Measurements from ENCODE around the gene PLA2G6.

- TF ChIP-seq, protein P1, sequence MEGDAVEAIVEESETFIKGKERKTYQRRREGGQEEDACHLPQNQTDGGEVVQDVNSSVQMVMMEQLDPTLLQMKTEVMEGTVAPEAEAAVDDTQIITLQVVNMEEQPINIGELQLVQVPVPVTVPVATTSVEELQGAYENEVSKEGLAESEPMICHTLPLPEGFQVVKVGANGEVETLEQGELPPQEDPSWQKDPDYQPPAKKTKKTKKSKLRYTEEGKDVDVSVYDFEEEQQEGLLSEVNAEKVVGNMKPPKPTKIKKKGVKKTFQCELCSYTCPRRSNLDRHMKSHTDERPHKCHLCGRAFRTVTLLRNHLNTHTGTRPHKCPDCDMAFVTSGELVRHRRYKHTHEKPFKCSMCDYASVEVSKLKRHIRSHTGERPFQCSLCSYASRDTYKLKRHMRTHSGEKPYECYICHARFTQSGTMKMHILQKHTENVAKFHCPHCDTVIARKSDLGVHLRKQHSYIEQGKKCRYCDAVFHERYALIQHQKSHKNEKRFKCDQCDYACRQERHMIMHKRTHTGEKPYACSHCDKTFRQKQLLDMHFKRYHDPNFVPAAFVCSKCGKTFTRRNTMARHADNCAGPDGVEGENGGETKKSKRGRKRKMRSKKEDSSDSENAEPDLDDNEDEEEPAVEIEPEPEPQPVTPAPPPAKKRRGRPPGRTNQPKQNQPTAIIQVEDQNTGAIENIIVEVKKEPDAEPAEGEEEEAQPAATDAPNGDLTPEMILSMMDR (IDR thresholded peaks at IDR 0.05): no peak
- no peak for TF ChIP-seq POLR2A (IDR thresholded peaks at IDR 0.05)
Observed at GRCh38 chr22:38086001-38086845, 95.4 kb downstream of the PLA2G6 start.
